Fibroblast of skin of left biceps (primary cell): ENCODE data around the gene SLIT3.

Source experiments
- DNase-seq, 2 experiments: peaks; one replicate each; pipeline ENCODE4 v3.0.0-alpha.2; 2013; ENCODE audit warnings: low read depth in 2 of 2

The SLIT3 gene

GRCh38 chr5:168964182-168964581 is 336.8 kb downstream of the SLIT3 start:
- DNase-seq: no peak

GRCh38 chr5:168962306-168962705 is 338.6 kb downstream of the SLIT3 start:
- peak; percentile 82 to 87 for DNase-seq

GRCh38 chr5:168961681-168962080 is 339.3 kb downstream of the SLIT3 start:
- no peak for DNase-seq

- DNase-seq: no peak
Measured at GRCh38 chr5:168960497-168960896, 340.4 kb downstream of the SLIT3 start.

- no peak for DNase-seq
Measured at GRCh38 chr5:168953351-168953750, 347.6 kb downstream of the SLIT3 start.

- DNase-seq: no peak
Measured at GRCh38 chr5:168952196-168952595, 348.7 kb downstream of the SLIT3 start.

- no peak for DNase-seq
Measured at GRCh38 chr5:168951769-168952168, 349.2 kb downstream of the SLIT3 start.

- no peak for DNase-seq
Measured at GRCh38 chr5:168951356-168951755, 349.6 kb downstream of the SLIT3 start.

GRCh38 chr5:168950241-168950951 is 350.5 kb downstream of the SLIT3 start:
- no peak for DNase-seq

GRCh38 chr5:168948746-168949145 is 352.2 kb downstream of the SLIT3 start:
- no peak for DNase-seq

- DNase-seq: no peak
Measured at GRCh38 chr5:168947212-168947868, 353.6 kb downstream of the SLIT3 start.

GRCh38 chr5:168946363-168946762 is 354.6 kb downstream of the SLIT3 start:
- no peak for DNase-seq

GRCh38 chr5:168944004-168944403 is 356.9 kb downstream of the SLIT3 start:
- no peak for DNase-seq

- DNase-seq: no peak
Measured at GRCh38 chr5:168943091-168943884, 357.7 kb downstream of the SLIT3 start.

GRCh38 chr5:168941901-168942300 is 359.0 kb downstream of the SLIT3 start:
- DNase-seq: no peak

GRCh38 chr5:168940712-168941111 is 360.2 kb downstream of the SLIT3 start:
- DNase-seq: no peak

- no peak for DNase-seq
Measured at GRCh38 chr5:168939887-168940544, 360.9 kb downstream of the SLIT3 start.

GRCh38 chr5:168939156-168939800 is 361.7 kb downstream of the SLIT3 start:
- DNase-seq: no peak

GRCh38 chr5:168936511-168936910 is 364.4 kb downstream of the SLIT3 start:
- no peak for DNase-seq

- no peak for DNase-seq
Measured at GRCh38 chr5:168935183-168935582, 365.8 kb downstream of the SLIT3 start.

GRCh38 chr5:168934169-168934568 is 366.8 kb downstream of the SLIT3 start:
- DNase-seq: no peak
